Immature natural killer cell (primary cell): Measurements from ENCODE around the gene GLRX5. TPM values are rescaled to one million over a fixed set of nuclear protein-coding genes. Genes with fewer than 3 reads are reported as not detected.
A peak's percentile ranks its signal among the peaks of the same experiment; 100 is the strongest.

Experiments
- DNase-seq, 3 donors: peaks; one replicate each; pipeline ENCODE4 v3.0.0; 2022; ENCODE audit warnings: mixed read lengths in 1 of 3
- H3K27ac Mint-ChIP-seq, 6 donors: one replicate each; pipeline ENCODE4 v1.8.0; 2020; ENCODE audit warnings: mixed read lengths in 6 of 6, mild to moderate bottlenecking in 5 of 6, inconsistent platforms in 4 of 6, moderate library complexity in 3 of 6
- H3K27me3 Mint-ChIP-seq, 3 donors: one replicate each; pipeline ENCODE4 v1.8.0; 2020 to 2021; ENCODE audit warnings: low read depth in 3 of 3, mild to moderate bottlenecking in 3 of 3, mixed read lengths in 3 of 3, moderate library complexity in 3 of 3, inconsistent platforms in 1 of 3
- H3K36me3 Mint-ChIP-seq, 3 donors: one replicate each; pipeline ENCODE4 v1.8.0; 2020; ENCODE audit warnings: mixed read lengths in 3 of 3, inconsistent platforms in 2 of 3, mild to moderate bottlenecking in 2 of 3
- H3K4me1 Mint-ChIP-seq, 2 donors: one replicate each; pipeline ENCODE4 v1.8.0; 2020; ENCODE audit warnings: inconsistent platforms in 2 of 2, mild to moderate bottlenecking in 2 of 2, mixed read lengths in 2 of 2, moderate library complexity in 1 of 2
- H3K4me3 Mint-ChIP-seq, 5 donors: one replicate each; pipeline ENCODE4 v1.8.0; 2020; ENCODE audit warnings: mild to moderate bottlenecking in 5 of 5, mixed read lengths in 5 of 5, inconsistent platforms in 3 of 5, moderate library complexity in 3 of 5
- H3K9me3 Mint-ChIP-seq, 6 donors: one replicate each; pipeline ENCODE4 v1.8.0; 2020; ENCODE audit warnings: mild to moderate bottlenecking in 6 of 6, mixed read lengths in 6 of 6, inconsistent platforms in 4 of 6, moderate library complexity in 3 of 6
- polyA plus RNA-seq, 3 donors: library from polyadenylated mRNA; unstranded; fragments of 300-500 nt; fragmentation: Illumina TruSeq; gene quantifications; one replicate each; pipeline ENCODE4 v1.2.3, GENCODE V29; 2021

Gene GLRX5
- polyA plus RNA-seq, 3 donors from 2014 or later, result 54.5 to 87.1 (median 81.7) TPM

DNA sequence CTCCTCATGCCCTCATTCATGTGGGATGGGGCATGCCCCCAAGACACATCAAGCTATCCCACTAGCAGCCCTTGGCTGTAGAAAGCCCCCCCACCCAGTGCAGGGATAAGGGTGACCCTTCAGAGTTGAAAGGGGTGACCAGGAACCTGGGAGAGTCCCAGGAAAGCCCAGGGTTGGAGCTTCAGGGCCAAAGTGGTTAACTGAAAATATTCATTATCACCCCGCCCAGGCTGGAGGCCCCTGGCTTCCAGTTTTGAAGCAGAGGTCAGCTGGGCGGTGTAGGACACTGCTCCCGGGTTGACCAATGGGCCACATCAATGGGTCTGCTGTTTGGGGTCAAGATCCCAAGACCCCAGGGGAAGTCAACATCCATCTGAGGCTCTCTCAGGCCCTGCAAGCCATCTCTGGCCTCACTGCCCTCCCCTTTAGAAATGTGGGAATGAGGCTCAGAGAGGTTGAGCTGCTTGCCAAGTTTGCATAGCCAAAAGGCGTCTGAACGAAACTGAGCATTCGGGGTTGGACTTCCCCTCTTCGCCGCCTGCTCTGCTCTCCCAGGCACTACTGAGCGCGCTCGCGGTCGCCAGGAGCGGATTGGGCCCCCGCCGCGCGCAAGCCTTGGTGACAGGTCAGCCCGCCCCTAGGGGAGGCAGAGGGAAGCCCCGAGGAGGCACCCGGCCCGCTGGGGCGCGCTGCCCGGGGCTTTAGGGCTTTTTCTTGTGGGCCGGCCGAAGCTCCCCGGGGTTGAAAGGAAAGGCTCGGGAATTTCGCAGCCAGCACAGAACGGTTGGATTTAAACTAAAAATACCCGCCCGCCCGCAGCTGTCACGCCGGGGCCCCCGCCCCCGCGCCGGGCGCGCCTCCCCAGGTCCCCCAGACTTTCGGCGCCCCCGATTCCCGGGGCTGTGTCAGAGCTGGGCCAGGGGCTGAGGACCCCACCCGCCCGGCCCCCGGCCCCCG is 19.0 kb upstream of the GLRX5 start:
- Mint-ChIP-seq H3K27me3 (no peaks in the 10 kb centered on the region), H3K9me3 (no peaks in the 10 kb centered on the region), H3K4me1 (peaks cover 51 to 52% of the 10 kb centered on the region in 2 donors), H3K4me3 (peak overlapping the region; percentile 85 to 91 (median 90)), H3K36me3 (no peaks in the 10 kb centered on the region), H3K27ac (peak overlapping the region; percentile 87 to 93 (median 92))
- DNase-seq, result peak; percentile 78 to 84 (median 82)

DNA sequence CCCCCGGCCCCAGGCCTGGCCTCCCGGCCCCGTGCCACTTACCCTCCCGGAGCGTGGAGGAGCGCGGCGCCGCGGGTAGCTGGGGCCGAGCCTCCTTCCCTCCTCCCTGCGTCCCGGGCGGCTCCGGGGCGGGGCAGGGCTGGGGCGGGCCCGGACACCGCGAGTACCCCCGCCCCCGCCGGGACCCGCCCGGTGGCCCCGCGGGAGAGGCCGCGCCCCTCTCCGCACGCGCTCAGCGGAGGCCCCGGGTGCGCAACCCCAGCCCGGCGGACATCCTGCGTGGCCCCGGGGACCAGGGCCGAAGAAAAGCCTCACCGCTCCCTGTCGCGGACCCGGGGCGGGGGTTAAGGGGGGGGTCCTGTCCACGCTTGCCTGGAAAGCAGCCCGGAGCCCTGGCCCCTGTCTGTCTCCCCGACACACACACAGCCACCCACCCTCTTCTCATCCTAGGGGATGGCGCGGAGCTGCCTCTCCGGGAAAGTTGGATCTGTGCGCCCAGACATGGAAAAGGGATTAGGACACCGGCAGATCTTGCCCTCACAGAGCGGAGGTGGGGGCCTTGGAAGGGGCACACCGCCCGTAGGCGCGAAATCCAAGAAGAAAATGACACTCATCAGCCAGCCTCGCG is 18.2 kb upstream of the GLRX5 start, which contains the start of gene SYNE3:
Gene SYNE3, minus strand, starts transcription at position 97 of the 628 bp plus-strand sequence. CDS start 40,829 bp downstream, outside the sequence.
- Mint-ChIP-seq H3K9me3 (no peaks in the 10 kb centered on the region), H3K27me3 (no peaks in the 10 kb centered on the region), H3K4me1 (peaks cover 51 to 52% of the 10 kb centered on the region in 2 donors), H3K27ac (peak within 1 kb of the TSS; percentile 87 to 96 (median 92)), H3K4me3 (peak within 1 kb of the TSS; percentile 85 to 91 (median 90)), H3K36me3 (no peaks in the 10 kb centered on the region)
- peak in 1 of 3 donors; percentile 45 for DNase-seq

- Mint-ChIP-seq H3K9me3 (no peaks in the 10 kb centered on the region), H3K4me1 (peaks cover 66% of the 10 kb centered on the region in 2 donors), H3K27ac (peak overlapping the region; percentile 78 to 96 (median 91)), H3K4me3 (peak overlapping the region; percentile 58 to 85 (median 77)), H3K27me3 (no peaks in the 10 kb centered on the region), H3K36me3 (no peaks in the 10 kb centered on the region)
- DNase-seq, result no peak
Observed at GRCh38 chr14:95518045-95518751, 16.7 kb upstream of the GLRX5 start.

DNA sequence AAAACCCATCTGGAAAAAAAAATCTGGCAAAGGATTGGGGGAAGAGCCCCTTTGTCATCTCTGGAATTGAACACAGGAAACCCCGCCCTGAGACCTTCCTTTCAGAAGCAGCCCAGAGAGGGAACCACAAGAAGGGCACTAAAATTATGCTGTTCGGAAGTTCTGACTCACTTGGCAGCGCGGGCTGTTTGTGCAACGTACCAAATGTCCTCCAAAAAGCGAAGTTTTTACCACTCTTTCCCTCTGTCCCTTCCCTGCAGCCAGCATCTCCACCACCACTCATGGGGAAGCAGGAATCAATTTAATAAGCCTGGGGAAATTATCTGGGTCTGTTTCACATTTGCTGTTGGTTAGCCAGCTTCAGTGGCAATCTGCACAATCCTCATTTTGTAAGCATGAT is 15.2 kb upstream of the GLRX5 start:
- Mint-ChIP-seq H3K4me3 (peak overlapping the region; percentile 73 to 86 (median 84)), H3K27ac (peak overlapping the region; percentile 78 to 96 (median 91)), H3K36me3 (no peaks in the 10 kb centered on the region), H3K9me3 (no peaks in the 10 kb centered on the region), H3K4me1 (peaks cover 78 to 81% of the 10 kb centered on the region in 2 donors), H3K27me3 (no peaks in the 10 kb centered on the region)
- peak in 2 of 3 donors; percentile 44 to 57 for DNase-seq

- no peaks in the 10 kb centered on the region for H3K9me3 Mint-ChIP-seq
- H3K27ac Mint-ChIP-seq, result peak overlapping the region; percentile 78 to 96 (median 91)
- H3K4me1 Mint-ChIP-seq, result peaks cover 75 to 78% of the 10 kb centered on the region in 2 donors
- DNase-seq, result no peak
- no peaks in the 10 kb centered on the region for H3K27me3 Mint-ChIP-seq
- H3K4me3 Mint-ChIP-seq, result peak overlapping the region; percentile 73 to 86 (median 84)
- H3K36me3 Mint-ChIP-seq, result no peaks in the 10 kb centered on the region
Observed at GRCh38 chr14:95520346-95520745, 14.5 kb upstream of the GLRX5 start.

DNA sequence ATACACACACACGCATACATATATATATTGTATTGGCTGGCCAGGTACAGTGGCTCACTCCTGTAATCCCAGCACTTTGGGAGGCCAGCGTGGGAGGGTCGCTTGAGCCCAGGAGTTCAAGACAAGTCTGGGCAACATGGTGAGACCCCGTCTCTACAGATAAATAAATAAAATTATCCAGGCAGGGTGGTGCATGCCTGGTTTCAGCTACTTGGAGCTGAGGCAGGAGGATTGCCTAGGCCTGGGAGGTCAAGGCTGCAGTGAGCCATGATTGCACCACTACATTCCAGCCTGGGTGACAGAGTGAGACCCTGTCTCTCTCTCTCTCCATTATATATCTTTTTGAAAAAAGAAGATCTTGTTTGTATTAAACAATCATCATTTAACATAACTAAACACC is 13.8 kb upstream of the GLRX5 start:
- no peaks in the 10 kb centered on the region for H3K36me3 Mint-ChIP-seq
- no peak for DNase-seq
- no peak overlapping the region for H3K4me3 Mint-ChIP-seq
- peaks cover 71% of the 10 kb centered on the region in 2 donors for H3K4me1 Mint-ChIP-seq
- no peak overlapping the region for H3K27ac Mint-ChIP-seq
- H3K27me3 Mint-ChIP-seq, result no peaks in the 10 kb centered on the region
- H3K9me3 Mint-ChIP-seq, result no peaks in the 10 kb centered on the region

GRCh38 chr14:95522116-95522515 is 12.7 kb upstream of the GLRX5 start:
- Mint-ChIP-seq H3K36me3 (no peaks in the 10 kb centered on the region), H3K9me3 (no peaks in the 10 kb centered on the region), H3K27me3 (no peaks in the 10 kb centered on the region), H3K4me1 (peaks cover 68 to 69% of the 10 kb centered on the region in 2 donors), H3K27ac (peak overlapping the region; percentile 69 to 94 (median 88)), H3K4me3 (peak overlapping the region in 1 of 5 donors; percentile 76)
- DNase-seq, result no peak

- H3K9me3 Mint-ChIP-seq, result no peaks in the 10 kb centered on the region
- H3K4me1 Mint-ChIP-seq, result peaks cover 68 to 69% of the 10 kb centered on the region in 2 donors
- peak overlapping the region; percentile 81 to 95 (median 91) for H3K27ac Mint-ChIP-seq
- no peaks in the 10 kb centered on the region for H3K27me3 Mint-ChIP-seq
- H3K36me3 Mint-ChIP-seq, result no peaks in the 10 kb centered on the region
- peak overlapping the region in 3 of 5 donors; percentile 1 to 77 (median 76) for H3K4me3 Mint-ChIP-seq
- no peak for DNase-seq
Observed at GRCh38 chr14:95522556-95522955, 12.3 kb upstream of the GLRX5 start.

DNA sequence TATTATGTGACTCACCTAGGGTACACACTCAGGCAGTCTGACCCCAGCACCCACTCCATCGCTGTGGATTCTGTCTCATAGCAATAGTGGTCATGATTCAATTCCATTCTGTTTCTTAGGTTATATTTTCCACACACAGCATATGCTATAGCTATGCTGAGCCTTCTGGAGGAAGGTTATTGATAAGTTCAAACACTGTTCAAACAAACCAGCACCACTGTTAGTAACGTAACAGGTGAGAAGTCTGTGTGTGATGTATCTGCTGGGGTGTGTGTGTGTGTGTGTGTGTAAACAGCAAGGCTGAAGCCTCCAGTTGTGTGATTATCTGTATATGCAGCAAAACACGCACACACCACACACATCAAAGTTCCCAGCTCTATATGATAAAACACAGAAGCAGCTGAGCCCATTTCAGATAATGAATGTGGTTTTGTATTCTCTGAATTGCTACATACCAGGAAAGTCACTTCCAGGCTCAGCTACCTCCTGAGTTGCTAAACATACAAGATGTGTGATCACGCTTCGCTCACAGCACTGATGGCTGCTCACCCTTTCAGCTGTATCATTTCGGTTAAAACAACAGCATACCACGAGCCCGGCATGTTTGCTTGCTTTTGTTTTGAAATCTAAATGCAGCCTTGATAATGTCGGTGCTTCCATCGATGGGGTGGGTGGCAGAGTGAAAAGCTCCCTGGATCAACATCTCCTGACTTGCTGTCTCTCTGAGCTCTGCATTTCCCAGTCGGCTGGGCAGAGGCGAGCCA is 11.6 kb upstream of the GLRX5 start:
- H3K27ac Mint-ChIP-seq, result peak overlapping the region; percentile 81 to 95 (median 91)
- H3K36me3 Mint-ChIP-seq, result no peaks in the 10 kb centered on the region
- peak in 1 of 3 donors; percentile 35 for DNase-seq
- H3K9me3 Mint-ChIP-seq, result no peaks in the 10 kb centered on the region
- H3K4me3 Mint-ChIP-seq, result peak overlapping the region; percentile 40 to 78 (median 76)
- no peaks in the 10 kb centered on the region for H3K27me3 Mint-ChIP-seq
- H3K4me1 Mint-ChIP-seq, result peaks cover 61 to 64% of the 10 kb centered on the region in 2 donors

GRCh38 chr14:95523815-95524448 is 10.9 kb upstream of the GLRX5 start:
- peak overlapping the region; percentile 40 to 78 (median 76) for H3K4me3 Mint-ChIP-seq
- H3K27ac Mint-ChIP-seq, result peak overlapping the region; percentile 81 to 95 (median 91)
- H3K27me3 Mint-ChIP-seq, result no peaks in the 10 kb centered on the region
- peaks cover 54 to 57% of the 10 kb centered on the region in 2 donors for H3K4me1 Mint-ChIP-seq
- no peaks in the 10 kb centered on the region for H3K9me3 Mint-ChIP-seq
- DNase-seq, result no peak
- H3K36me3 Mint-ChIP-seq, result no peaks in the 10 kb centered on the region

DNA sequence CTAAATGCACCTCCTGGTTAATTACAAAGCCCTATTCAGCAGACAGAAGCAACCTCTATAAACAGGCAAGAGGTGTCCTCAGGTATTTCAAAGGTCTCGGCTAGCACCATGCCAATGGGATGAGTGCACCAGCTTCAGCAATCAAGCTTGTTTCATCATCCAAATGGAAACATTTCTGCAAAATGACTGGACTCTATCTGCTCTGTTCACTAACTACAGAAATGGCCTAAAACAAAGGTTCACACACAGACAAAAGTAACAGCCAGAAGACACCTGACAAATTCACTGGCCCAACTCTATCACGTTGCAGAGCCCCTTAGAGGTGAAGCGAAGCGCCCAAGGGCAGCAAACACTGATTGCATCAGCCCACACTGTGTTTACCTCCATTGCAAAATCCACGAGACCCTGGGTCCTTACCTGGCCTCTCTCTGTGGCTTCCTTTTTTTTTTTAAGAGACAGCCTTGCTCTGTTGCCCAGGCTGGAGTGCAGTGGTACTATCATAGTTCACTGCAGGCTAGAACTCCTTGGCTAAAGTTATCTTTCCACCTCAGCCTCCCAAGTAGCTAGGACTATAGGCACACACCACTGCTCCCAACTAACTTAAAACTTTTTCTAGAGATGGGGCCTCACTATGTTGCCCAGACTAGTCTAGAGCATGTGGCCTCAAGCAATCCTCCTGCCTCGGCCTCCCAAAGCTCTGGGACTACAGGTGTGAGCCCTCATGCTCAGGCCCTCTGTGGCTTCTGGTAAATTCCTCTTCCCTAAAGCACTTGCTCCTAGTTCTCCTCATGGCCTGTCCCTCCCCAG is 9.9 kb upstream of the GLRX5 start:
- H3K9me3 Mint-ChIP-seq, result no peaks in the 10 kb centered on the region
- peak overlapping the region in 1 of 5 donors; percentile 36 for H3K4me3 Mint-ChIP-seq
- H3K27me3 Mint-ChIP-seq, result no peaks in the 10 kb centered on the region
- H3K36me3 Mint-ChIP-seq, result peaks cover 0 to 4% (median 0%) of the 10 kb centered on the region in 3 donors
- peak overlapping the region; percentile 56 to 95 (median 91) for H3K27ac Mint-ChIP-seq
- H3K4me1 Mint-ChIP-seq, result peaks cover 45 to 47% of the 10 kb centered on the region in 2 donors
- no peak for DNase-seq

GRCh38 chr14:95525999-95526398 is 8.9 kb upstream of the GLRX5 start:
- Mint-ChIP-seq H3K9me3 (no peaks in the 10 kb centered on the region), H3K4me1 (peaks cover 38 to 41% of the 10 kb centered on the region in 2 donors), H3K27ac (peak overlapping the region in 3 of 6 donors; percentile 16 to 56 (median 53)), H3K36me3 (peaks cover 0 to 4% (median 4%) of the 10 kb centered on the region in 3 donors), H3K27me3 (no peaks in the 10 kb centered on the region), H3K4me3 (no peak overlapping the region)
- DNase-seq, result no peak
